ENCODE measurements around the gene ARHGDIG.

The ARHGDIG gene

GRCh38 chr16:275786-276232, 4.6 kb upstream of the ARHGDIG start, which contains the start of gene RGS11:
Gene RGS11 (minus strand): TSS chr16:275944. CDS start chr16:275911, 33 bp downstream.
- no peak for TF ChIP-seq CTCF (IDR thresholded peaks at IDR 0.05)
- H3K4me3 ChIP-seq: peak within 1 kb of the TSS; percentile 75
- H3K27ac ChIP-seq: peak within 1 kb of the TSS in 1 of 2 donors; percentile 57
- no peak for DNase-seq (ENCODE audit: low spot score)

GRCh38 chr16:276426-277077, 3.8 kb upstream of the ARHGDIG start:
- H3K27ac ChIP-seq: peak overlapping the region in 1 of 2 donors; percentile 57
- TF ChIP-seq CTCF (IDR thresholded peaks at IDR 0.05): no peak
- no peak overlapping the region for H3K4me3 ChIP-seq
- no peak for DNase-seq (ENCODE audit: low spot score)

GRCh38 chr16:278863-279366, 1.5 kb upstream of the ARHGDIG start:
- DNase-seq (ENCODE audit: low spot score): no peak
- Histone ChIP-seq H3K4me3 (no peak overlapping the region), H3K27ac (no peak overlapping the region)
- TF ChIP-seq CTCF (IDR thresholded peaks at IDR 0.05): no peak

- no peak overlapping the region for H3K4me3 ChIP-seq
- H3K27ac ChIP-seq: no peak overlapping the region
- DNase-seq (ENCODE audit: low spot score): no peak
- TF ChIP-seq CTCF (IDR thresholded peaks at IDR 0.05): no peak
These were observed 860 bp upstream of the ARHGDIG start for GRCh38 chr16:279531-279930.

DNA sequence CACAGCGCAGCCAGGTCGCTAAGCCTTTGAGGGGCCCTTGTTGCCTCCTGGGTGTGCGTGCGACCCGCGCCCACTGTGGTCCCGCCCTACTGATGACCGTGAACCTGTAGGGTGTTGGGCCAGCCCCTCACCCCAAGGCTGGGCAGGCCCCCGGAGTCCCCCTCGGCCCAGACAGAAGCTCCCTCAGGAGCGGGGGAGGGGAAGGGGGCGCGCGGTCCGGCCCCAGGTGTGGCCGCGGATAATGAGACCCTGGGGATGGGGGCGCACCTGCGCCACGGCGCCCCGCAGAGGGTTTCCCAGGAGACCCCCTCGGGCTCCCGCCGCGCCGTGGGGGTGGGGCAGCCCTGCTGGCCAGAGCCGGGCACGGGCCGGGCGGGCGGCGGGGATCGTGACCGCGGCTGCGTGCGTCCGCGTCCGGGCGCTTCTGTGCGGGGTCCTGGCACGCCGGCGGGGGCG, 358 bp upstream of the ARHGDIG start:
- Histone ChIP-seq H3K27ac (no peak overlapping the region), H3K4me3 (peak overlapping the region; percentile 71)
- no peak for TF ChIP-seq CTCF (IDR thresholded peaks at IDR 0.05)
- DNase-seq (ENCODE audit: low spot score): no peak

DNA sequence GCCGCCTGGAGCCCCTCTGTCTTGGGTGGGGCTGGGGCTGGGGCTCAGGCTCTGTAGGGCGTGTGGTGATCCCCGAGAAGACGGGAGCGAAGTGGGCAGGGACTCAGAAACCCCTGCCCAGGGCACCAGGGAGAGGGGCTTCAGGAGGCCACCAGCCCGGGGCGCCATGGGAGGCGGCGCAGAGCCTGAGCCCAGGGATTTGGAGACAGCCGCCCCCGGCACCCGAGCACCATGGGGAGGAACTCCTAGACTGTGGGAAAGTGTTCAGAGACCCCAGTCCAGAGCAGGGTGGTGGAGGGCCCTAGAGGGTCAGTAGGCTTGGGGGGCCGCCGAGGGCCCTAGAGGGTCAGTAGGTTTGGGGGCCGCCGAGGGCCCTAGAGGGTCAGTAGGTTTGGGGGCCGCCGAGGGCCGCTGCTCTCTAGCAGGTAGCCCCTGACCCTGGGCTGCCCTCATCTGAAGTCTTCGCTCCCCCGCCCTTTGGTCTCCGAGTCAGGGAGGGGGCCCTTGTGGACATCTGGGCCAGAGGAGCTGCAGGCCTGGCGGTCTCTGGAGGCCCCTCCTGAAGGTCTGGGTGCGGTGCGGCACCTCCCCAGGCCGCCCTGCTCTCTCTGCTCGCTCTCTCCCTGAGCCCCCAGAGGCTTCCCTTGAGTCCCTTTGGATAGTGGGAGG, 734 bp downstream of the ARHGDIG start:
- no peak for DNase-seq (ENCODE audit: low spot score)
- H3K4me3 ChIP-seq: peak overlapping the region; percentile 71
- no peak overlapping the region for H3K27ac ChIP-seq
- no peak for TF ChIP-seq CTCF (IDR thresholded peaks at IDR 0.05)

Data from coronary artery (tissue), 2 donors.